SK-N-SH (cell line): Measurements from ENCODE around the gene ARHGEF19.

ENCODE experiments used
- CTCF ChIP-seq: fragments of 200-600 bp; sonication (generic); IDR thresholded peaks from 2 replicates; pipeline ENCODE4 v1.6.1; 2017; ENCODE audit warnings: antibody characterized with exemption, mild to moderate bottlenecking, moderate library complexity
- ELF1 ChIP-seq: IDR thresholded peaks from 2 replicates; pipeline ENCODE4 v1.4.0; 2012
- EZH2phosphoT487 ChIP-seq: fragments of 200-600 bp; sonication (generic); IDR thresholded peaks from 2 replicates; pipeline ENCODE4 v1.6.1; 2017; ENCODE audit warnings: low read depth, mixed run types, mild to moderate bottlenecking, antibody characterized with exemption, moderate library complexity, borderline replicate concordance
- IRF3 ChIP-seq: fragments of 150-350 bp; IDR thresholded peaks from 2 replicates; pipeline ENCODE4 v1.6.1; 2016; ENCODE audit warnings: mild to moderate bottlenecking, low read depth, low read length
- JUND ChIP-seq: IDR thresholded peaks from 2 replicates; pipeline ENCODE4 v1.4.0; 2012
- MAX ChIP-seq: IDR thresholded peaks from 2 replicates; pipeline ENCODE4 v1.4.0; 2012; ENCODE audit warnings: low read depth
- MEF2A ChIP-seq: IDR thresholded peaks from 2 replicates; pipeline ENCODE4 v1.4.0; 2012; ENCODE audit warnings: low read depth, borderline replicate concordance
- NFIC ChIP-seq: IDR thresholded peaks from 2 replicates; pipeline ENCODE4 v1.4.0; 2012; ENCODE audit warnings: borderline replicate concordance
- PBX3 ChIP-seq: IDR thresholded peaks from 2 replicates; pipeline ENCODE4; 2012
- RCOR1 ChIP-seq: fragments of 150-350 bp; IDR thresholded peaks from 2 replicates; pipeline ENCODE4 v1.6.1; 2017; ENCODE audit warnings: antibody characterized with exemption, low read length
- REST ChIP-seq: IDR thresholded peaks from 2 replicates; pipeline ENCODE4 v1.6.1; 2012; ENCODE audit warnings: mild to moderate bottlenecking, low read depth, low read length, moderate library complexity
- TAF1 ChIP-seq: IDR thresholded peaks from 2 replicates; pipeline ENCODE4 v1.6.1; 2012; ENCODE audit warnings: low read depth, mild to moderate bottlenecking, low read length, moderate library complexity, borderline replicate concordance
- TEAD4 ChIP-seq: IDR thresholded peaks from 2 replicates; pipeline ENCODE4 v1.4.0; 2012; ENCODE audit warnings: mild to moderate bottlenecking, borderline replicate concordance; ENCODE audit not compliant: insufficient read depth
- ZBTB33 ChIP-seq: IDR thresholded peaks from 2 replicates; pipeline ENCODE4 v1.4.0; 2012; ENCODE audit warnings: low read depth, borderline replicate concordance

GRCh38 chr1:16233431-16233830 is 21.0 kb upstream of the ARHGEF19 start:
- TF ChIP-seq MEF2A (no peak), IRF3 (no peak), TAF1 (no peak), MAX (no peak), ELF1 (no peak), NFIC (no peak), CTCF (no peak), RCOR1 (no peak), JUND (no peak), ZBTB33 (no peak), EZH2phosphoT487 (no peak), PBX3 (no peak), REST (no peak), TEAD4 (no peak)
